HCT116 (cell line): ENCODE results near the gene MAST4. TPM values are rescaled to one million over a fixed set of nuclear protein-coding genes. Genes with fewer than 3 reads are reported as not detected.

Experiments used
- ATAC-seq: fragments of 200-7000 bp; cut with Tn5 transposase; 2 replicates; pipeline ENCODE4 v1.9.1; 2020; ENCODE audit warnings: mild to moderate bottlenecking, moderate library complexity
- BruUV-seq: library from RNA; stranded (reverse); fragments of 400-500 nt; replicated peaks from 2 replicates; lab custom pipeline; 2021; lab: Mats Ljungman, UMichigan
- CTCF ChIA-PET: fragments of 300-600 bp; sonication (Branson Sonifier 250); formaldehyde crosslinking; loops from one replicate; lab custom pipeline; 2021; ENCODE audit warnings: antibody characterized with exemption; lab: Charles Lee
- POLR2A ChIA-PET: fragments of 300-600, 350-600 bp; sonication (Branson Sonifier 250); formaldehyde crosslinking; loops from one replicate; lab custom pipeline; 2021; ENCODE audit warnings: antibody characterized with exemption; lab: Charles Lee
- RAD21 ChIA-PET, 2 experiments: fragments of 300-600 bp; sonication (Branson Sonifier 250); formaldehyde crosslinking; loops; one replicate each; lab custom pipeline; 2023; ENCODE audit warnings: low total read pairs in 2 of 2; ENCODE audit not compliant: uncharacterized antibody in 2 of 2, unreplicated experiment in 2 of 2, low non-redundant PET in 1 of 2; lab: Charles Lee
- DNase-seq: peaks from one replicate; pipeline ENCODE4 v3.0.0-alpha.2; 2010; ENCODE audit warnings: low read depth, low spot score
- H2AFZ ChIP-seq: fragments of 200-600 bp; shearing (Covaris generic), sonication (generic); 2 replicates; pipeline ENCODE4 v1.6.1; 2017; ENCODE audit warnings: low read depth, mixed run types, mixed read lengths, antibody characterized with exemption, low read length; ENCODE audit not compliant: poor library complexity, severe bottlenecking
- H3K27ac ChIP-seq: 2 replicates; pipeline ENCODE4 v1.5.1; 2012; ENCODE audit warnings: low read depth, low read length
- H3K27me3 ChIP-seq: fragments of 200-600 bp; sonication (generic); 2 replicates; pipeline ENCODE4 v1.6.1; 2016; ENCODE audit warnings: mixed run types, low read length, mixed read lengths; ENCODE audit not compliant: insufficient read depth
- H3K36me3 ChIP-seq, 2 experiments: fragments of 200-500 bp in 1 of 2; fragments of 200-600 bp in 1 of 2; sonication (Bioruptor generic) in 1 of 2; sonication (generic) in 1 of 2; 2 replicates each; pipeline versions ENCODE4 v1.5.1 to v1.6.1; 2014 to 2016; ENCODE audit warnings: low read length in 2 of 2, inconsistent platforms in 1 of 2, mixed read lengths in 1 of 2, mixed run types in 1 of 2; ENCODE audit not compliant: insufficient read depth in 2 of 2, control insufficient read depth in 1 of 2
- H3K4me1 ChIP-seq, 2 experiments: fragments of 200-600 bp in 1 of 2; sonication (generic) in 1 of 2; 2 replicates each; pipeline versions ENCODE4 v1.5.1 to v1.6.1; 2012 to 2017; ENCODE audit warnings: low read length in 2 of 2, inconsistent platforms in 1 of 2, mild to moderate bottlenecking in 1 of 2, mixed read lengths in 1 of 2, mixed run types in 1 of 2, moderate library complexity in 1 of 2; ENCODE audit not compliant: insufficient read depth in 2 of 2, control insufficient read depth in 1 of 2
- H3K4me2 ChIP-seq: fragments of 200-600 bp; sonication (generic); 2 replicates; pipeline ENCODE4 v1.6.1; 2017; ENCODE audit warnings: mixed run types, low read length, mixed read lengths
- H3K4me3 ChIP-seq, 2 experiments: fragments of 200-600 bp in 1 of 2; sonication (generic) in 1 of 2; replicated peaks in 1 of 2; 2 replicates each; pipeline ENCODE4 v1.5.1; 2011 to 2016; ENCODE audit warnings: low read length in 2 of 2, control low read depth in 1 of 2, low read depth in 1 of 2, mild to moderate bottlenecking in 1 of 2, mixed read lengths in 1 of 2, mixed run types in 1 of 2
- H3K79me2 ChIP-seq: fragments of 200-600 bp; sonication (generic); 2 replicates; pipeline ENCODE4 v1.6.1; 2017; ENCODE audit warnings: mild to moderate bottlenecking, mixed run types, low read length, moderate library complexity, mixed read lengths; ENCODE audit not compliant: insufficient read depth
- H3K9ac ChIP-seq: fragments of 200-600 bp; sonication (generic); 2 replicates; pipeline ENCODE4 v1.6.1; 2016; ENCODE audit warnings: low read length, mixed read lengths
- H3K9me2 ChIP-seq: fragments of 200-600 bp; sonication (generic), shearing (Covaris generic); 2 replicates; pipeline ENCODE4 v1.6.1; 2017; ENCODE audit warnings: mixed run types, mild to moderate bottlenecking, moderate library complexity; ENCODE audit not compliant: insufficient read depth
- H3K9me3 ChIP-seq, 2 experiments: fragments of 200-500 bp in 1 of 2; fragments of 200-600 bp in 1 of 2; sonication (Bioruptor generic) in 1 of 2; sonication (generic) in 1 of 2; 2 replicates each; pipeline ENCODE4 v1.6.1; 2014 to 2017; ENCODE audit warnings: low read length in 2 of 2, mixed read lengths in 2 of 2, inconsistent platforms in 1 of 2, low read depth in 1 of 2, mild to moderate bottlenecking in 1 of 2, mixed run types in 1 of 2, moderate library complexity in 1 of 2; ENCODE audit not compliant: control insufficient read depth in 1 of 2, insufficient read depth in 1 of 2
- H4K20me1 ChIP-seq: fragments of 200-600 bp; sonication (generic), shearing (Covaris generic); 2 replicates; pipeline ENCODE4 v1.6.1; 2017; ENCODE audit warnings: mixed run types, mild to moderate bottlenecking, moderate library complexity; ENCODE audit not compliant: insufficient read depth
- ATF3 ChIP-seq: IDR thresholded peaks from 2 replicates; pipeline ENCODE4 v1.6.1; 2012
- CBX3 ChIP-seq: IDR thresholded peaks from 2 replicates; pipeline ENCODE4 v1.6.1; 2012; ENCODE audit warnings: low read depth
- CTCF ChIP-seq, 3 experiments: fragments of 200-600 bp in 1 of 3; sonication (generic) in 1 of 3; IDR thresholded peaks in 2 of 3; conservative IDR thresholded peaks in 1 of 3; 2 replicates each; pipeline ENCODE4 v1.5.1; 2012 to 2017; ENCODE audit warnings: low read depth in 2 of 3, low read length in 2 of 3, antibody characterized with exemption in 1 of 3, borderline replicate concordance in 1 of 3, control low read depth in 1 of 3, mild to moderate bottlenecking in 1 of 3, mixed read lengths in 1 of 3, mixed run types in 1 of 3, moderate library complexity in 1 of 3; ENCODE audit not compliant: insufficient read depth in 1 of 3
- EZH2 ChIP-seq: fragments of 200-600 bp; sonication (generic); IDR thresholded peaks from 2 replicates; pipeline ENCODE4 v1.6.1; 2017; ENCODE audit warnings: antibody characterized with exemption, mixed run types
- EZH2phosphoT487 ChIP-seq: fragments of 200-600 bp; IDR thresholded peaks from 2 replicates; pipeline ENCODE4 v1.6.1; 2018; ENCODE audit warnings: antibody characterized with exemption, borderline replicate concordance
- FOSL1 ChIP-seq: IDR thresholded peaks from 2 replicates; pipeline ENCODE4 v1.6.1; 2012; ENCODE audit warnings: low read depth
- JUND ChIP-seq: IDR thresholded peaks from 2 replicates; pipeline ENCODE4 v1.6.1; 2012
- MAX ChIP-seq: IDR thresholded peaks from 2 replicates; pipeline ENCODE4 v1.6.1; 2012
- POLR2A ChIP-seq: IDR thresholded peaks from 2 replicates; pipeline ENCODE4 v1.7.0; 2011; ENCODE audit warnings: borderline replicate concordance; ENCODE audit not compliant: insufficient read depth, insufficient read length; ENCODE audit errors: extremely low read depth
- POLR2AphosphoS5 ChIP-seq: IDR thresholded peaks from 2 replicates; pipeline ENCODE4 v1.6.1; 2011; ENCODE audit warnings: mild to moderate bottlenecking, low read depth, low read length, moderate library complexity
- RAD21 ChIP-seq: IDR thresholded peaks from 2 replicates; pipeline ENCODE4 v1.6.1; 2012; ENCODE audit warnings: low read depth, mild to moderate bottlenecking
- REST ChIP-seq: IDR thresholded peaks from 2 replicates; pipeline ENCODE4 v1.6.1; 2012; ENCODE audit warnings: low read depth
- SIN3A ChIP-seq: IDR thresholded peaks from 2 replicates; pipeline ENCODE4 v1.6.1; 2012; ENCODE audit warnings: low read depth
- SP1 ChIP-seq: IDR thresholded peaks from 2 replicates; pipeline ENCODE4 v1.6.1; 2012; ENCODE audit warnings: low read depth
- SRF ChIP-seq: IDR thresholded peaks from 2 replicates; pipeline ENCODE4 v1.6.1; 2012; ENCODE audit warnings: low read depth
- TCF7L2 ChIP-seq: IDR thresholded peaks from 2 replicates; pipeline ENCODE4 v1.7.0; 2011; ENCODE audit warnings: borderline replicate concordance, inconsistent platforms; ENCODE audit not compliant: insufficient read depth, insufficient read length; ENCODE audit errors: extremely low read depth
- YY1 ChIP-seq: IDR thresholded peaks from 2 replicates; pipeline ENCODE4 v1.6.1; 2011; ENCODE audit warnings: low read length, low read depth, moderate library complexity, mild to moderate bottlenecking; ENCODE audit not compliant: insufficient replicate concordance; ENCODE audit errors: extremely low read depth
- ZFX ChIP-seq: fragments of 450-650 bp; IDR thresholded peaks from 2 replicates; pipeline ENCODE4 v1.6.1; 2017
- intact Hi-C: fragments of 100-400 bp; cut with micrococcal nuclease; formaldehyde crosslinking; loops from 2 replicates; pipeline ENCODE4 v1.10.0; 2022
- total RNA-seq: library from RNA; stranded (reverse); gene quantifications from one replicate; pipeline ENCODE4 v1.2.1, GENCODE V29; 2021; ENCODE audit not compliant: unreplicated experiment

Gene MAST4
- total RNA-seq, 1 experiment from 2014 or later = 1.1 TPM

- ChIA-PET RAD21 (no interaction called here), CTCF (no interaction called here), POLR2A (no interaction called here)
- Histone ChIP-seq H3K9me3 (no peaks in the 10 kb centered on the region), H3K27ac (no peak overlapping the region), H3K9ac (no peak overlapping the region), H3K36me3 (no peaks in the 10 kb centered on the region), H2AFZ (no peak overlapping the region), H4K20me1 (no peaks in the 10 kb centered on the region), H3K4me2 (no peak overlapping the region), H3K4me3 (no peak overlapping the region), H3K9me2 (no peaks in the 10 kb centered on the region), H3K4me1 (no peaks in the 10 kb centered on the region), H3K79me2 (no peaks in the 10 kb centered on the region), H3K27me3 (peaks cover 33% of the 10 kb centered on the region)
- DNase-seq (no peak), ATAC-seq (no peak)
- TF ChIP-seq FOSL1 = no peak
- TF ChIP-seq MAX = no peak
- TF ChIP-seq CTCF (IDR thresholded peaks at IDR 0.05 in 2 of 3, conservative IDR thresholded peaks at IDR 0.05 in 1 of 3; ENCODE audit: borderline replicate concordance in 1 of 3, insufficient read depth in 1 of 3, low read depth in 2 of 3, low read length in 2 of 3) = no peak
- TF ChIP-seq EZH2phosphoT487 = no peak
- no peak for TF ChIP-seq POLR2A
- no peak for TF ChIP-seq ATF3
- TF ChIP-seq REST = no peak
- no peak for TF ChIP-seq TCF7L2
- TF ChIP-seq JUND = no peak
- TF ChIP-seq SIN3A = no peak
- TF ChIP-seq RAD21 = no peak
- TF ChIP-seq ZFX = no peak
- no peak for TF ChIP-seq CBX3
- no peak for TF ChIP-seq SRF
- TF ChIP-seq SP1 = no peak
- no peak for TF ChIP-seq POLR2AphosphoS5
- TF ChIP-seq YY1 = no peak
- no peak for TF ChIP-seq EZH2
- BruUV-seq = no TSS peak
- intact Hi-C loops = no loop called here
These were observed 451.4 kb downstream of the MAST4 start for GRCh38 chr5:67047616-67048015.
